WTC11 (cell line): ENCODE measurements around the gene PALM2AKAP2. TPM values are rescaled to one million over a fixed set of nuclear protein-coding genes. Genes with fewer than 3 reads are reported as not detected.

Experiments
- ATAC-seq: fragments of 200-7000 bp; cut with Tn5 transposase; 2 replicates; pipeline ENCODE4 v1.10.0; 2021; ENCODE audit warnings: mild to moderate bottlenecking, moderate library complexity
- CTCF ChIA-PET: fragments of 300-600 bp; sonication (Branson Sonifier 250); formaldehyde crosslinking; loops from one replicate; lab custom pipeline; 2021; ENCODE audit warnings: antibody characterized with exemption; lab: Charles Lee
- POLR2A ChIA-PET: fragments of 350-600 bp; sonication (Branson Sonifier 250); formaldehyde crosslinking; loops from one replicate; lab custom pipeline; 2021; ENCODE audit warnings: antibody characterized with exemption; lab: Charles Lee
- DNase-seq: peaks from one replicate; pipeline ENCODE4 v3.0.0; 2021; ENCODE audit warnings: low spot score
- H3K27ac Mint-ChIP-seq: 2 replicates; pipeline ENCODE4 v1.8.0; 2021; ENCODE audit warnings: mixed read lengths
- H3K27me3 Mint-ChIP-seq: 2 replicates; pipeline ENCODE4 v1.8.0; 2021; ENCODE audit warnings: low read depth, mild to moderate bottlenecking, moderate library complexity, mixed read lengths
- H3K36me3 Mint-ChIP-seq: 2 replicates; pipeline ENCODE4 v1.8.0; 2021; ENCODE audit warnings: mixed read lengths
- H3K4me1 Mint-ChIP-seq: 2 replicates; pipeline ENCODE4 v1.8.0; 2022; ENCODE audit warnings: mixed read lengths
- H3K4me3 Mint-ChIP-seq: 2 replicates; pipeline ENCODE4 v1.8.0; 2021; ENCODE audit warnings: mild to moderate bottlenecking, moderate library complexity, mixed read lengths
- H3K9me3 Mint-ChIP-seq: 2 replicates; pipeline ENCODE4 v1.8.0; 2021; ENCODE audit warnings: mixed read lengths
- ATF3 ChIP-seq: sonication (generic); formaldehyde crosslinking; conservative IDR thresholded peaks from 2 replicates; pipeline ENCODE4 v1.8.1; 2022; ENCODE audit warnings: mild to moderate bottlenecking, missing genetic modification reagents
- CDX4 ChIP-seq: fragments of 250-450 bp; sonication (Bioruptor Pico); IDR thresholded peaks from 2 replicates; pipeline ENCODE4 v1.9.0; 2021; ENCODE audit warnings: moderate library complexity, mild to moderate bottlenecking, inconsistent platforms, borderline replicate concordance
- CTCF ChIP-seq: fragments of 200-600 bp; IDR thresholded peaks from 2 replicates; pipeline ENCODE4 v1.8.0; 2022; ENCODE audit warnings: antibody characterized with exemption
- ESRRA ChIP-seq: sonication (generic); formaldehyde crosslinking; IDR thresholded peaks from 2 replicates; pipeline ENCODE4 v1.8.1; 2022; ENCODE audit warnings: mild to moderate bottlenecking, missing genetic modification reagents, borderline replicate concordance
- FOXK1 ChIP-seq: sonication (generic); formaldehyde crosslinking; IDR thresholded peaks from 2 replicates; pipeline ENCODE4 v1.8.0; 2022; ENCODE audit warnings: mild to moderate bottlenecking, moderate library complexity, missing genetic modification reagents
- GRHL2 ChIP-seq: fragments of 250-450 bp; sonication (Bioruptor Pico); IDR thresholded peaks from 2 replicates; pipeline ENCODE4 v1.8.0; 2022; ENCODE audit warnings: mild to moderate bottlenecking, moderate library complexity; ENCODE audit not compliant: insufficient replicate concordance, severe bottlenecking
- GTF2I ChIP-seq: fragments of 250-450 bp; sonication (Bioruptor Pico); conservative IDR thresholded peaks from 2 replicates; pipeline ENCODE4 v1.4.0; 2021; ENCODE audit warnings: mild to moderate bottlenecking
- HMGA2 ChIP-seq: fragments of 250-450 bp; sonication (Bioruptor Pico); IDR thresholded peaks from 2 replicates; pipeline ENCODE4 v1.4.0; 2021; ENCODE audit warnings: mild to moderate bottlenecking, moderate library complexity
- JAZF1 ChIP-seq: fragments of 250-450 bp; sonication (Bioruptor Pico); IDR thresholded peaks from 2 replicates; pipeline ENCODE4 v1.9.0; 2021; ENCODE audit warnings: moderate library complexity, mild to moderate bottlenecking, inconsistent platforms
- KAT7 ChIP-seq: sonication (generic); formaldehyde crosslinking; IDR thresholded peaks from 2 replicates; pipeline ENCODE4 v1.8.1; 2023; ENCODE audit warnings: missing genetic modification reagents, mild to moderate bottlenecking, borderline replicate concordance
- MXD4 ChIP-seq: fragments of 250-450 bp; sonication (Bioruptor Pico); IDR thresholded peaks from 2 replicates; pipeline ENCODE4 v1.8.0; 2021; ENCODE audit warnings: mild to moderate bottlenecking, moderate library complexity, borderline replicate concordance
- NFE2L1 ChIP-seq: sonication (generic); formaldehyde crosslinking; IDR thresholded peaks from 2 replicates; pipeline ENCODE4 v1.8.1; 2023; ENCODE audit warnings: missing genetic modification reagents
- OVOL2 ChIP-seq: fragments of 250-450 bp; sonication (Bioruptor Pico); IDR thresholded peaks from 2 replicates; pipeline ENCODE4 v1.9.0; 2021; ENCODE audit warnings: mild to moderate bottlenecking, borderline replicate concordance
- PRDM15 ChIP-seq: sonication (generic); formaldehyde crosslinking; IDR thresholded peaks from 2 replicates; pipeline ENCODE4 v1.8.0; 2022; ENCODE audit warnings: missing genetic modification reagents
- PRRX2 ChIP-seq: fragments of 250-450 bp; sonication (Bioruptor Pico); IDR thresholded peaks from 2 replicates; pipeline ENCODE4 v1.8.0; 2021; ENCODE audit warnings: mild to moderate bottlenecking
- SOX15 ChIP-seq: fragments of 250-450 bp; sonication (Bioruptor Pico); IDR thresholded peaks from 2 replicates; pipeline ENCODE4 v1.9.0; 2021; ENCODE audit warnings: mild to moderate bottlenecking
- SP1 ChIP-seq: sonication (generic); formaldehyde crosslinking; conservative IDR thresholded peaks from 2 replicates; pipeline ENCODE4 v1.8.1; 2022; ENCODE audit warnings: missing genetic modification reagents
- TEAD1 ChIP-seq: sonication (generic); formaldehyde crosslinking; IDR thresholded peaks from 2 replicates; pipeline ENCODE4 v1.8.0; 2022; ENCODE audit warnings: mild to moderate bottlenecking, missing genetic modification reagents
- TEAD4 ChIP-seq: sonication (generic); formaldehyde crosslinking; IDR thresholded peaks from 2 replicates; pipeline ENCODE4 v1.8.0; 2022; ENCODE audit warnings: mild to moderate bottlenecking, missing genetic modification reagents
- ZBTB21 ChIP-seq: sonication (generic); formaldehyde crosslinking; IDR thresholded peaks from 2 replicates; pipeline ENCODE4 v1.8.1; 2023; ENCODE audit warnings: mild to moderate bottlenecking, missing genetic modification reagents, borderline replicate concordance
- ZNF121 ChIP-seq: sonication (generic); formaldehyde crosslinking; IDR thresholded peaks from 2 replicates; pipeline ENCODE4 v1.8.0; 2023; ENCODE audit warnings: missing genetic modification reagents
- ZNF232 ChIP-seq: sonication (generic); formaldehyde crosslinking; IDR thresholded peaks from 2 replicates; pipeline ENCODE4 v1.8.0; 2022; ENCODE audit warnings: mild to moderate bottlenecking, missing genetic modification reagents
- total RNA-seq: library from RNA; stranded (reverse); gene quantifications from 3 replicates; pipeline ENCODE4 v1.2.3, GENCODE V29; 2021
- TF ChIP-seq, protein P1 (sequence below): fragments of 250-450 bp; sonication (Bioruptor Pico); IDR thresholded peaks from 2 replicates; pipeline ENCODE4 v1.9.0; 2021; ENCODE audit warnings: mild to moderate bottlenecking

PALM2AKAP2 gene
- total RNA-seq, 1 experiment from 2014 or later = 7.0 TPM

- TF ChIP-seq ESRRA (CRISPR knock-in tag) (no peak), OVOL2 (CRISPR knock-in tag) (no peak), ATF3 (no peak)
These were observed 8.9 kb upstream of the PALM2AKAP2 start (continued) for GRCh38 chr9:109771087-109771486.

- ChIA-PET POLR2A (no interaction called here), CTCF (interaction anchor here (0.6 to 1.1 kb wide), 2 partner anchors 197 to 769 kb away, joined by 3 read pairs; no protein-coding TSS in a partner anchor)
- DNase-seq = no peak
- no peak for ATAC-seq
- H3K9me3 Mint-ChIP-seq = peaks cover 4% of the 10 kb centered on the region
- no peak overlapping the region for H3K4me3 Mint-ChIP-seq
- no peaks in the 10 kb centered on the region for H3K36me3 Mint-ChIP-seq
- peaks cover 44% of the 10 kb centered on the region for H3K4me1 Mint-ChIP-seq
- no peak overlapping the region for H3K27ac Mint-ChIP-seq
- no peaks in the 10 kb centered on the region; the same call in 1 of the 2 replicates for H3K27me3 Mint-ChIP-seq
- TF ChIP-seq PRDM15 (CRISPR knock-in tag) (no peak), ZNF121 (CRISPR knock-in tag) (no peak), TEAD4 (no peak)
- TF ChIP-seq, all 79 proteins: peak for 0
These were observed 8.0 kb upstream of the PALM2AKAP2 start for GRCh38 chr9:109771796-109772531.

DNA sequence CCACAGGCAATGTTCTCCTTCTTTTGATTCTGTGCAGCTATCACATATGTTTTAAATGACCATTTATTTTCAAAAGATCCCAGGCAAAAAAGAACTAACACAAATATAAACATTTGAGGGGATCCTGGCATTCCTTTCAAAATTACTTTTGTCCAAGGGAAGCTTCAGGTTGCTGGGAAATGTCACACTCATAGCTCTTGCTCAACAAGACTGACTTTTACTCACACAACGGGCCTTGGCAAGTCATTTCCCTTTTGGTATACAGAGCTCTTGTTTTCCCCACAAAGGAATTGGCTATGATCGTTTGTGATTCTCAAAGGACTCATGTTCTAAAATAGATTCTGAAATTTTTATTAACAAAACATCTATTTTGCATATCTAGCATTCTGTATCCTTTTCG lies 4.5 kb upstream of the PALM2AKAP2 start:
- peaks cover 24% of the 10 kb centered on the region for H3K4me1 Mint-ChIP-seq
- no peak overlapping the region for H3K4me3 Mint-ChIP-seq
- ATAC-seq = no peak
- CTCF ChIA-PET = no interaction called here
- H3K27me3 Mint-ChIP-seq = peaks cover 30% of the 10 kb centered on the region
- no peak overlapping the region for H3K27ac Mint-ChIP-seq
- no peak for DNase-seq
- POLR2A ChIA-PET = no interaction called here
- peaks cover 1% of the 10 kb centered on the region for H3K9me3 Mint-ChIP-seq
- H3K36me3 Mint-ChIP-seq = no peaks in the 10 kb centered on the region
- no peak for TF ChIP-seq CTCF
- TF ChIP-seq KAT7 (CRISPR knock-in tag) = no peak
- TF ChIP-seq, protein P1, sequence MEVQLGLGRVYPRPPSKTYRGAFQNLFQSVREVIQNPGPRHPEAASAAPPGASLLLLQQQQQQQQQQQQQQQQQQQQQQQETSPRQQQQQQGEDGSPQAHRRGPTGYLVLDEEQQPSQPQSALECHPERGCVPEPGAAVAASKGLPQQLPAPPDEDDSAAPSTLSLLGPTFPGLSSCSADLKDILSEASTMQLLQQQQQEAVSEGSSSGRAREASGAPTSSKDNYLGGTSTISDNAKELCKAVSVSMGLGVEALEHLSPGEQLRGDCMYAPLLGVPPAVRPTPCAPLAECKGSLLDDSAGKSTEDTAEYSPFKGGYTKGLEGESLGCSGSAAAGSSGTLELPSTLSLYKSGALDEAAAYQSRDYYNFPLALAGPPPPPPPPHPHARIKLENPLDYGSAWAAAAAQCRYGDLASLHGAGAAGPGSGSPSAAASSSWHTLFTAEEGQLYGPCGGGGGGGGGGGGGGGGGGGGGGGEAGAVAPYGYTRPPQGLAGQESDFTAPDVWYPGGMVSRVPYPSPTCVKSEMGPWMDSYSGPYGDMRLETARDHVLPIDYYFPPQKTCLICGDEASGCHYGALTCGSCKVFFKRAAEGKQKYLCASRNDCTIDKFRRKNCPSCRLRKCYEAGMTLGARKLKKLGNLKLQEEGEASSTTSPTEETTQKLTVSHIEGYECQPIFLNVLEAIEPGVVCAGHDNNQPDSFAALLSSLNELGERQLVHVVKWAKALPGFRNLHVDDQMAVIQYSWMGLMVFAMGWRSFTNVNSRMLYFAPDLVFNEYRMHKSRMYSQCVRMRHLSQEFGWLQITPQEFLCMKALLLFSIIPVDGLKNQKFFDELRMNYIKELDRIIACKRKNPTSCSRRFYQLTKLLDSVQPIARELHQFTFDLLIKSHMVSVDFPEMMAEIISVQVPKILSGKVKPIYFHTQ (CRISPR knock-in tag) = no peak
- no peak for TF ChIP-seq HMGA2 (CRISPR knock-in tag)
- TF ChIP-seq CDX4 (CRISPR knock-in tag) = no peak
- TF ChIP-seq NFE2L1 (CRISPR knock-in tag) = no peak
- no peak for TF ChIP-seq TEAD1
- TF ChIP-seq FOXK1 (CRISPR knock-in tag) = no peak
- TF ChIP-seq JAZF1 = no peak
- TF ChIP-seq ZBTB21 (CRISPR knock-in tag) = no peak
- no peak for TF ChIP-seq GRHL2 (CRISPR knock-in tag)
- TF ChIP-seq GTF2I (CRISPR knock-in tag) = no peak
- TF ChIP-seq ZNF232 (CRISPR knock-in tag) = no peak
- TF ChIP-seq PRRX2 (CRISPR knock-in tag) = no peak
- no peak for TF ChIP-seq MXD4 (CRISPR knock-in tag)
- TF ChIP-seq ESRRA (CRISPR knock-in tag) = no peak
- no peak for TF ChIP-seq SOX15 (CRISPR knock-in tag)
- no peak for TF ChIP-seq SP1 (CRISPR knock-in tag)
